ENCODE measurements around the gene PDGFA. TPM values are rescaled to one million over a fixed set of nuclear protein-coding genes. Genes with fewer than 3 reads are reported as not detected.

PDGFA gene
- total and polyA plus RNA-seq, 8 donors: 25.9 to 69.4 (median 36.3) TPM

- no peak for ATAC-seq
- Histone ChIP-seq H3K27ac (peak overlapping the region in 1 of 2 donors; percentile 63), H3K36me3 (no peaks in the 10 kb centered on the region), H3K4me3 (no peak overlapping the region), H3K4me1 (peaks cover 0 to 3% of the 10 kb centered on the region in 2 donors), H3K9me3 (peaks cover 0 to 9% of the 10 kb centered on the region in 2 donors), H3K27me3 (no peaks in the 10 kb centered on the region)
- peak in 1 of 4 donors; percentile 18 for DNase-seq
- intact Hi-C loops (cut with DNase I): no loop called here
- TF ChIP-seq CTCF (IDR thresholded peaks at IDR 0.05): no peak
Observed at GRCh38 chr7:468681-469562, 50.7 kb downstream of the PDGFA start.

- H3K9me3 ChIP-seq: peaks cover 0 to 9% of the 10 kb centered on the region in 2 donors
- TF ChIP-seq CTCF (IDR thresholded peaks at IDR 0.05): no peak
- no peaks in the 10 kb centered on the region for H3K36me3 ChIP-seq
- intact Hi-C loops (cut with DNase I): no loop called here
- ATAC-seq (no peak), DNase-seq (peak in 1 of 4 donors; percentile 19)
- H3K27me3 ChIP-seq: no peaks in the 10 kb centered on the region
- H3K4me3 ChIP-seq: no peak overlapping the region
- peaks cover 0 to 3% of the 10 kb centered on the region in 2 donors for H3K4me1 ChIP-seq
- H3K27ac ChIP-seq: peak overlapping the region in 1 of 2 donors; percentile 63
Observed at GRCh38 chr7:467856-468545, 51.6 kb downstream of the PDGFA start.

- intact Hi-C loops (cut with DNase I): no loop called here
- no peak for TF ChIP-seq CTCF (IDR thresholded peaks at IDR 0.05)
- peaks cover 0 to 3% of the 10 kb centered on the region in 2 donors for H3K4me1 ChIP-seq
Observed at GRCh38 chr7:467393-467828, 52.2 kb downstream of the PDGFA start.

GRCh38 chr7:466465-467191 is 53.0 kb downstream of the PDGFA start:
- H3K4me3 ChIP-seq: no peak overlapping the region
- intact Hi-C loops (cut with DNase I): no loop called here
- no peak overlapping the region for H3K27ac ChIP-seq
- H3K9me3 ChIP-seq: peaks cover 0 to 9% of the 10 kb centered on the region in 2 donors
- no peak for ATAC-seq
- H3K36me3 ChIP-seq: no peaks in the 10 kb centered on the region
- peaks cover 0 to 3% of the 10 kb centered on the region in 2 donors for H3K4me1 ChIP-seq
- no peak for TF ChIP-seq CTCF (IDR thresholded peaks at IDR 0.05)
- H3K27me3 ChIP-seq: no peaks in the 10 kb centered on the region
- no peak for DNase-seq

More at GRCh38 chr7:467393-467828, 52.2 kb downstream of the PDGFA start:
- peaks cover 0 to 9% of the 10 kb centered on the region in 2 donors for H3K9me3 ChIP-seq
- ATAC-seq: no peak
- H3K36me3 ChIP-seq: no peaks in the 10 kb centered on the region
- no peak overlapping the region for H3K27ac ChIP-seq
- no peak overlapping the region for H3K4me3 ChIP-seq
- no peak for DNase-seq
- H3K27me3 ChIP-seq: no peaks in the 10 kb centered on the region
